GM11168 (cell line): Measurements from ENCODE around the gene KLF12.

Source experiments
- in situ Hi-C: fragments of 300-500 bp; cut with MboI; formaldehyde crosslinking; loops from one replicate; pipeline ENCODE4 v1.12.0; 2022; ENCODE audit warnings: low sequenced_read_pairs; ENCODE audit not compliant: unreplicated experiment

Gene KLF12

GRCh38 chr13:74104661-74105275 is 29.4 kb downstream of the KLF12 start:
- in situ Hi-C loops = no loop called here

- in situ Hi-C loops = no loop called here
Measured at GRCh38 chr13:74103970-74104555, 30.1 kb downstream of the KLF12 start.

GRCh38 chr13:74103196-74103595 is 31.0 kb downstream of the KLF12 start:
- in situ Hi-C loops = no loop called here

- in situ Hi-C loops = no loop called here
Measured at GRCh38 chr13:74102691-74103090, 31.5 kb downstream of the KLF12 start.

- in situ Hi-C loops = no loop called here
Measured at GRCh38 chr13:74101436-74101835, 32.8 kb downstream of the KLF12 start.

- in situ Hi-C loops = no loop called here
Measured at GRCh38 chr13:74098077-74098476, 36.1 kb downstream of the KLF12 start.

- in situ Hi-C loops = no loop called here
Measured at GRCh38 chr13:74097116-74097515, 37.1 kb downstream of the KLF12 start.

GRCh38 chr13:74093691-74094090 is 40.5 kb downstream of the KLF12 start:
- in situ Hi-C loops = no loop called here

GRCh38 chr13:74092711-74093110 is 41.5 kb downstream of the KLF12 start:
- in situ Hi-C loops = no loop called here

GRCh38 chr13:74090869-74091605 is 43.2 kb downstream of the KLF12 start:
- in situ Hi-C loops = no loop called here

- in situ Hi-C loops = no loop called here
Measured at GRCh38 chr13:74090397-74090796, 43.8 kb downstream of the KLF12 start.

- in situ Hi-C loops = no loop called here
Measured at GRCh38 chr13:74087357-74087756, 46.8 kb downstream of the KLF12 start.
